GM18909 (cell line): ENCODE results near the gene HTRA3.

Experiments used
- ATAC-seq: cut with Tn5 transposase; IDR thresholded peaks from one replicate; pipeline ENCODE4 v1.9.1; 2021; ENCODE audit warnings: mild to moderate bottlenecking; ENCODE audit not compliant: unreplicated experiment, poor library complexity

The HTRA3 gene

DNA sequence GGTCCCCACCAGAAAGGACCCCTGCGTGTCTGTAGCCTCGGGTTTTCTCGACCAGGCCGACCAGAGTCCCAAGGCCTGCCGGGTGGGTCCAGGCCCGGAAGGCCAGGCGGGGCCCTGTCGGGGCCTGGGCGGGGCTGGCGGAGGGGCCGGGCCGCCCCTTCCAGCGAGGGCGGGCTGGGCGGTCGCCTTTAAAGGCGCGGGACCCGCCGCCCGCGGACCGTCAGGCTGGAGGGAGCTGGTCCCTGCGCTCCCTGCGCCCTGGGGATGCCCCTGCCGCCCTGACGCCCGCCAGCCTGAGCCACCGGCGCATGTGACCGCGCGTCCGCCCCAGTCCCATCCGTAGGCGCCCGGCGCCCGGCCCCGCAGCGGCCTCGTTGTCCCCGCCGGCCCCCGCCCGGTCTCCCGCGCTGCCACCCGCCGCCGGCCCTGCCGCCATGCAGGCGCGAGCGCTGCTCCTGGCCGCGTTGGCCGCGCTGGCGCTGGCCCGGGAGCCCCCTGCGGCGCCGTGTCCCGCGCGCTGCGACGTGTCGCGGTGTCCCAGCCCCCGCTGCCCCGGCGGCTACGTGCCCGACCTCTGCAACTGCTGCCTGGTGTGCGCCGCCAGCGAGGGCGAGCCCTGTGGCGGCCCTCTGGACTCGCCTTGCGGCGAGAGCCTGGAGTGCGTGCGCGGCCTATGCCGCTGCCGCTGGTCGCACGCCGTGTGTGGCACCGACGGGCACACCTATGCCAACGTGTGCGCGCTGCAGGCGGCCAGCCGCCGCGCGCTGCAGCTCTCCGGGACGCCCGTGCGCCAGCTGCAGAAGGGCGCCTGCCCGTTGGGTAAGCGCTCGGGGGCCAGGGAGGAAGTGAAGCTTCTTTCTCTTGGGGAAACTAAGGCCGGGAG, at the start of gene HTRA3:
TSS of gene HTRA3 (plus strand) at position 220 of the 883 bp plus-strand sequence. CDS start at position 435, 215 bp downstream.
- no peak for ATAC-seq

DNA sequence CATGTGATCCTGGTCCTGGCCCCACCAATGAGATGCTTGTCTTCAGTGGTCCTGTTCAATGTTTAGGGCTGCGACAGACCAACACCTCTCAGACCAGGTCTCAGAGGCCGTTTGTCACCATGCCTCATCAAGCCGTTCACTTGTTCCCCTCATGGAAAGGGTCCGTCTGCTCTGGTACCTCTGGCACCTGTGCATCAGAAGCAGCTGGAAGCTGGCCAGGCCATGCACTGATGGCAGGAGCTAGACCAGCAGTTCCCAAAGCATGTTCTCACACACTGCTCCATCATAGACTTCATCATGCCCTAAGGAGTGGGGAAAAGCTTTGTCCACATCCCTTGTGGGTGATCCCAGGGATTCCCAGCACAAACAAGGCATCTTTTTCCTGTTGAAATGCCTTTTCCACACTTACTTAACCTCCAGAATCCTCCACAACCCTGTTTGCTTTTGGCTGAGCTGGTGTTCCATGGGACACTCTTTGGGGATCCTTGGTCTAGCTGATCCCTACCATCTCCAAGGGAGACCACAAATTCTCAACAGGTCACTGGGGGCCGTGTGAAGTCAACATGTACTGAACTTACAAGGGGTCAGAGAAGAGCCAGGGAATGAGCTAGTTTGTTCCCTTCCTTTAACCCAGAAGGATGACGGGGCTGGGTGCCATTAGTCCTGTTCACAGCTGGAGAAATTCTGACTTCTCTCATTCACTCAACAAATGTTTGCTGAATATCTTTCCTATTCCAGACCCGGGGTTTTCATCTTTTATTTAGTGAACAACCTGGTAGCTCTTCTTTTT, 48.7 kb upstream of the HTRA3 start:
- no peak for ATAC-seq

DNA sequence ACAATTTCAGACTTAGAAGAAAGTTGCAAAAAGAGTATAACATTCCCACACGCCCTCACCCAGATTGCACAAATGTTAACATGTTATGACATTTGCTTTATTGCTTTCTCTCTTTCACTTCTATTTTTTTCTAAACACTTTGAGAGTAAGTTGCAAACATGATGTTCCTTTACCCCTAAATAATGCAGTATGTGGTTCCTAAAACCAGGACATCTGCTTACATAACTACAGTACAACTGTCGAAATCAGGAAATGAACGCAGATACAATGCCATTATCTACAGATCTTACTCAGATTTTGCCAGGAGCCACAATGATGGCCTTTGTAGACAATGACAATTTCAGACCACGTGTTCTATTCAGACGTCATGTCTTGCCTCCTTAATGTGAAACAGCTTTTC, 48.1 kb upstream of the HTRA3 start:
- no peak for ATAC-seq

DNA sequence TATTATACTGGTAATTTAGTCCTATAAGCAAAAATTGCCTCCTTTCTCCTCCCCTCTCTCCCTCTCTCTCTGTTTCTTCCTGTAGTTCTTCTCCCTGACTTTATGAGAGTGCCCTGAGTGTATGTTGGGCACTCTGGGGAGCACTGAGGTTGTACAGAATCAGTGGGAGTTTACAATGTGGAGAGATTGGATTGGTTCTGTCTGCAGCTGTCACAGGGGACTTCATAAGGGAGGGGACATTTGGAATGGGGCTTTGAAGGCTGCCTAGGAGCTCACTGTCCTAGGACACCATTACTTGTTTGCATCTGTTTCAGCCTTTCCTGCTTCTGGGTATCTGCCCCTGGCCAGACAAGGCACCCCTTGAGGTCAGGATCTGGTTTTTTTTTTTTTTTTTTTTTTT, 47.6 kb upstream of the HTRA3 start:
- no peak for ATAC-seq

DNA sequence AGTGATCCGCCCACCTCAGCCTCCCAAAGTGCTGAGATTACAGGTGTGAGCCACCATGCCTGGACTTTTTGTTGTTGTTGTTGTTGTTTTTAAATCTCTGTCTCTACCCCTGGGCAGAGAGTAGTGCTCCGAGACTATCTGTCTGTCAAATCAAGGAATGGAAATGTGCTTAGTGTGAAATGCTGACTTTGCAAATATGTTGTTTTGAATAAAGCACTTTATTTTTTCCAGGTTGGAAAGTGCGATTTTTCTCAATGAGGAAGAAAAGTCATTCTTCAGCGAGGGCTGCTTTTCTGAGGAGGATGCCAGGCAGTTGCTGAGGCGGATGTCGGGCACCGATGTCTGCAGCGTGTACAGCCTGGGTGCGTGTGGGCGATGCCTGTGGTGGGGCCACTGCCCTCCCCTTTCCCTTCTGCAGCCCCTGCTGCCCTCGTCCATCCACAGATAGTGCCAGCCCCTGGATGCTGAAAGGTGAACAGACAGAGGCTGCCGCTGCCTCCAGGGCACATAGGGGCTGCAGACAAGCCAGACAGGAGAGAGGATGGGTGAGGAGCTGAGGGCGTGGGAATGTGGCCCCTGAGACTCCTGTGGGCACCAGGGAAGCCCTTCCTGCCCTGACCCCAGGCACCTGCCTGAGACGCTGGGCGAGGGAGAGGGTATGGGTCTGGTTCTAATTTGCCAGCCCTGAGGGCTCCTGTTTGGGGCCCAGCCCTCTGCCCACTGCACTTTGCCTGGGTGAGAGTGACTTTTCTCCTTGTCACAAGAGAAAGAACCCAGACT, 46.8 kb upstream of the HTRA3 start:
- no peak for ATAC-seq

DNA sequence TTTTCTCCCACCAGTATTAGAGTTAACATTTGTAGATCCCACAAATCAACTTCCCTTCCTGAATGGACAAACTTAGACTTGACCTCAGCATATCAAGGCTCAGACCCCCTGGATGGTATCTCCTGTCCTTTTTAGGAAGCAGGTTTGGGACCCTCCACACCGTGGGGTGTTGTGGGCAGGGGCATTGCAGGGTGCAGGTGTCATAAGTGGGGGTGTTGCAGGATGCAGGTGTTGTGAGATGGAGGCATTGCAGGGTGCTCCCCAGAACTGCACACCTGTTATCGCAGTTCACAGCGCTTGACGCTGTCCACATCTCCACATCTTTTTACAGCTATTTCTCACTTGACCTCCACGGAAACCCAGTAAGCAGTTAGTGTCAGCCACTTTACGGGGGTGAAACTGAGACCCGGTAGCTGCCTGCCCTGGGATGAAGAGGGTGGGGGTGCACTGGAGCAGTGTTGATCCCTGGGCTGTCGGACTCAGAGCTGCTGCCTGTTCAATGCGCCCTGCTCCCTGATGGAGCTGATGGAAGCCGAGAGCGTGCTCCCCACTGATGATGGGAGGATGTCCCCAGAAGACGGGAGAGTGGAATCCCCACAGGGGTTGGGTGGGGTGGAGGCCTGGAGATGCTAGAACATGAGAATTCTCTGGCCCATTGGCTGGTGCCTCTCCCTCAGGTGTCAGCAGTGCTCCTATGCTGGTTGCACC, 45.1 kb upstream of the HTRA3 start:
- ATAC-seq, result no peak

DNA sequence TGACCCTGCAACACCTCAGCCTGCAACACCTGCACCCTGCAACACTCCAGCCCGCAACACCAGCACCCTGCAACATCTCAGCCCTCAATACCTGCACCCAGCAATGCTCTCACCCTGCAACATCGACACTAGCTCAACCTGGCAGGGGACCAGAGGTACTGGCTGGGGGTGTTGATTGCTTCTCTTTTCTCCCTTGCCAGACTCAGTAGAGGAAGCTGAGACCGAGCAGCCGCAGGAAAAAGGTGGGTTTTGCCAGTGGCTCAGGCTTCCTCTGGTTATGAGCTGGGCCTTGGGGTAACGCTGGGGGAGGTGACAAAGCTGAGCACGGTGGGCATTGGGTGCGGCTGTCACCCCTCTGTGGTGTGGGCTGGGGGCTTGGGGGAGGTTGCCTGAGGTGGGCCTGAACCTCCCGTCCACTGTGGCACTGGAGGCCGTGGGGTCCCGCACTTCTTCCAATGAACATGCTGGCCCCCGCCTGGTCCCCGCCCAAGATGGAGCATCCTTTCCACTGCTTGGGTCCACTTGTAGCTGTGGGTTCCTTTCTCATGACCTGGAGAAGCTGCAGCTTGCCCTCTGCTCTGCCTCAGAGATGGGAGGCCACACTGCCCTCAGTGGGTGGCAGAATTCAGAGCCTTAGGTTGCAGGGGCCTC, 44.5 kb upstream of the HTRA3 start:
- no peak for ATAC-seq

DNA sequence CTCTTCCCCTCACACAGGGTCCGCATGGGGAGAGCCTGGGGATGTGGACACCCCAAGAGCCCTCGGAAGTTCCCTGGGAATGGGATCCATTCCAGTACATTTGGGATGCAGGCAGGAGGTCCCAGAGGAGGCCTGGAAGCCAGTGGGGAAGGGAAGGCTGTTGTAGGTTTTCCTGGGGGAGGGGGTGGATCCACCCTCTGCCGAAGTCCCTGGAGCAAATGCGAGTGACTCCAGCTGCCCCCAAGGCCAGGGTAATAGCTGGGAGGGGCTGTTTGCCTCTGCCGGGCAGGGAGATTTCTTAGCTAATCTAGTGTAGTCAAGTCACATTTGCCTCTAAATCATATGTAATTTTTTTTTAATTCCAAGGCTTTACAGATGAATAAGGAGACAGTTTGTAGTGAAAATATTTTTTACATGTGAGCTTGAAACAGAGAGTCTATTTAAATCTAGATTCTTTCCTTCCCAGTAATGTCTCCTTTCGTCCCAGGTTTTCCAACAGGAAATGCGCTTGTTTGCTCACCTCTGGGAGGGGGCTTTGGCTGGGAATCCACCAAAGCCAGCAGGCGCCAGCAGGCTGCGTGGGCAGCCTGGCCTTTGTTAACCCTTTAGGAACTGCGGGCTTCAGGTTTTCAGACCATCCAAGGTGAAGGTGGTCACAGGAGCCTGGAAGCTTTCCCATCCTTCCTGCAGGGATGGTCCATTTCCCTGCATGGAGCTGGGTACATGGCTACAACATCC, 43.7 kb upstream of the HTRA3 start:
- ATAC-seq, result no peak

DNA sequence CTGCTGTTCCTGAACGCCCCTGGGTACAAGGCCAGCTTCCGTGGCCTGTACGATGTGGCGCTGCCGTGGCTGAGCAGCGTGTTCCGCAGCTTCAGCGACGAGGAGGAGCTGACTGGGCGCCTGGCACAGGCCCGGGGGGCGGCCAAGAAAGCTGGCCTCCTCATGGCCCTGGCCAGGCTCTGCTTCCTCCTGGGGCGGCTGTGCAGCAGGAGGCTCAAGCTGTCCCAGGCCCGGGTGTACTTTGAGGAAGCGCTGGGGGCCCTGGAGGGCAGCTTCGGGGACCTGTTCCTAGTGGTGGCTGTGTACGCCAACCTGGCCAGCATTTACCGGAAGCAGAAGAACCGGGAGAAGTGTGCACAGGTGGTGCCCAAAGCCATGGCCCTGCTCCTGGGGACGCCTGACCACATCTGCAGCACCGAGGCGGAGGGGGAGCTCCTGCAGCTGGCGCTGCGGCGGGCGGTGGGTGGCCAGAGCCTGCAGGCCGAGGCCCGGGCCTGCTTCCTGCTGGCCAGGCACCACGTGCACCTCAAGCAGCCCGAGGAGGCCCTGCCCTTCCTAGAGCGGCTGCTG, 42.3 kb upstream of the HTRA3 start:
- ATAC-seq, result no peak

DNA sequence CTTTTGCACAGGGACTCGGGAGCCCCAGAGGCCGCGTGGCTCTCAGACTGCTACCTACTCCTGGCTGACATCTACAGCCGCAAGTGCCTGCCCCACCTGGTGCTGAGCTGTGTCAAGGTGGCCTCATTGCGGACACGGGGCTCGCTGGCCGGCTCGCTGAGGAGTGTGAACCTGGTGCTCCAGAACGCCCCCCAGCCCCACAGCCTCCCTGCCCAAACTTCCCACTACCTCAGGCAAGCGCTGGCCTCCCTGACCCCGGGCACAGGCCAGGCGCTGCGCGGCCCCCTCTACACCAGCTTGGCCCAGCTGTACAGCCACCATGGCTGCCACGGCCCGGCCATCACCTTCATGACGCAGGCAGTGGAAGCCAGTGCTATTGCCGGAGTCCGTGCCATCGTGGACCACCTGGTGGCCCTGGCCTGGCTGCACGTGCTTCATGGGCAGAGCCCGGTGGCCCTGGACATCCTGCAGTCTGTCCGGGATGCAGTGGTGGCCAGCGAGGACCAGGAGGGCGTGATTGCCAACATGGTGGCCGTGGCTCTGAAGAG, 41.7 kb upstream of the HTRA3 start:
- ATAC-seq, result no peak

DNA sequence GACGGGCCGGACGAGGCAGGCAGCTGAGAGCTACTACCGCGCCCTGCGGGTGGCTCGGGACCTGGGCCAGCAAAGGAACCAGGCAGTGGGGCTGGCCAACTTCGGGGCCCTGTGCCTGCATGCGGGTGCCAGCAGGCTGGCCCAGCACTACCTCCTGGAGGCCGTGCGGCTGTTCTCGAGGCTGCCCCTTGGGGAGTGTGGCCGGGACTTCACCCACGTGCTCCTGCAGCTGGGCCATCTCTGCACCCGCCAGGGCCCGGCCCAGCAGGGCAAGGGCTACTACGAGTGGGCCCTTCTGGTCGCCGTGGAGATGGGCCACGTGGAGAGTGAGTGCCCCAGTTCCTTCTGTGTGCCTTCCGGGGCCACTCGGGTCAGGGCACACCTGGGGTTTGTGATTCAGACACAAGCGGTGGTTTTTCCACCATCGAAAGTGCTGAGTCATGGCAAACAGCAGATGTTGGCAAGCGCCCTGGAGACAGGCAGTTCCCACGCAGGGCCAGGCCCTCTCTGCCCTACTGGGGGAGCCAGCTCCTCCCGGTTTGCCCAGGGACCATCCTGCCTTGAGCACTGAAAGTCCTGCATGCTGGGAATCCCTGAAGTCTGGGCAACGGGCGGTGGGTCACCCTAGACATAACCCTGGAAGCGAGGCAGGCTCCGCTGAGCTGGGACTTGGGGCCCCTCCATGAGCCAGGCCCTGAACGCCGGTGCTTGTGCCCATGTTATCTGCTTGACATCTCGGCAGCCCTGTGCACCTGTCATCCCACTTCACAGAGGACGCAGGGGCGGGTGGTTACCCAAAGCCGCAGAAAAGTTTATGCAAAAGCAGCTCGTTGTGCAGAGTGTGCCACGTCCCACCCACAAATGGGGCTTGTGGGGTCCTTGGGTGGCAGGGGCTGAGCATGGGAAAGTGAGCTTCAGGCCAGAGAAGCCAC, 41.0 kb upstream of the HTRA3 start:
- ATAC-seq, result peak; percentile 80

DNA sequence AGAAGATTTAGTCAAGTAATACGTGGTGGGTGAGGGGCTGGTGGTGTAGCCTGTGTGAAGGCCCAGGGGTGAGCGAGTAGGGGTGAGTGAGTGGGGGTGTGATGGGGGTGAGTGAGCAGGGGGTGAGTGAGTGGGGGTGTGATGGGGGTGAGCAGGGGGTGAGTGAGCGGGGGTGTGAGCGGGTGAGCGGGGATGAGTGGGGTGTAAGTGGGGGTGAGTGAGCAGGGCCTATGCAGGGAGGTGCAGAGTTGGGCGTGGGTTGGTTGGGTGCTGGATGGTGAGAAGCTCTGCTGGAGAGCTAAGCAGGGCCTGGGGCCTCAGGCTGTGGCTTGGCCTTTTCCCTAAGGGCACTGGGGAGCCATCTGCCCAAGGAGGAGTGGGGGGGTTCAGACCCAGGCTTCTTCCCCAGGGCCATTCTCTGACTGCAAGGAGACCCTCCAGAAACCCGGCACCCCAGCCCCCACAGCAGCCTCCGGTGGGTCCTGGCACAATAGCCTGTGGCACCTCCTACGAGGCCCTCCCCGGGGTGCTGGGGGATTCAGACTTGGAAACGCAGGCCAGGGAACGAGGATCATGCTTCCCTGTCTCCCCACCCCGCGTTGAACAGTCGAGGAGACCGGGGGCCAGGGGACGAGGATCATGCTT, 40.1 kb upstream of the HTRA3 start:
- no peak for ATAC-seq

DNA sequence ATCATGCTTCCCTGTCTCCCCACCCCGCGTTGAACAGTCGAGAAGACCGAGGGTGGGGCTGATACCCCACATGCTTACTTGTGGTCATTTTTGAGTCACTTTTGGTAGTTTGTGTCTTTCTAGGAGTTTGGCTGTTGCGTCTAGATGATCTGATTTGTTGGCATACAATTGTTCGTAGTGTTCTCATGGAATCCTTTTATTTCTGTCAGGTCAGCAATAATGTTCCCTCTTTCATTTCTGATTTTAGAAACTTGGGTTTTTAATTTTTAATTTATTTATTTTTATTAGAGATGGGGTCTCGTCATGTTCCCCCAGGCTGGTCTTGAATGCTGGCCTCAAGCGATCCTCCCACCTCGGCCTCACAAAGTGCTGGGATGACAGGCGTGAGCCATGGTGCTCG, 39.5 kb upstream of the HTRA3 start:
- no peak for ATAC-seq

DNA sequence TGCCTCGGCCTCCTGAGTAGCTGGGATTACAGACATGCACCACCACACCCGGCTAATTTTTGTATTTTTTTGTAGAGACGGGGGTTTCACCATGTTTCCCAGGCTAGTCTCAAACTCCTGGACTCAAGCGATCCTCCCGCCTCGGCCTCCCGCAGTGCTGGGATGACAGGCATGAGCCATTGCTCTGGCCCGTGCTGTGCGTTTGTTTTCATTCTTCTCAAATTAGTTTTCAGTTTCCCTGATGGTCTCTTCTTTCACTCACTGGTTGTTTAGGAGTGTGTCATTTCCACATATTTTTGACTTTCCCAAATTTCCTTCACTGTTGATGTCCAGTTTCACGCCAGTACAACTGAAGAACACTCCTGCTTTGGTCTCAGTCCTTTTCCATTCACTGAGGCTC, 38.7 kb upstream of the HTRA3 start:
- ATAC-seq, result no peak

DNA sequence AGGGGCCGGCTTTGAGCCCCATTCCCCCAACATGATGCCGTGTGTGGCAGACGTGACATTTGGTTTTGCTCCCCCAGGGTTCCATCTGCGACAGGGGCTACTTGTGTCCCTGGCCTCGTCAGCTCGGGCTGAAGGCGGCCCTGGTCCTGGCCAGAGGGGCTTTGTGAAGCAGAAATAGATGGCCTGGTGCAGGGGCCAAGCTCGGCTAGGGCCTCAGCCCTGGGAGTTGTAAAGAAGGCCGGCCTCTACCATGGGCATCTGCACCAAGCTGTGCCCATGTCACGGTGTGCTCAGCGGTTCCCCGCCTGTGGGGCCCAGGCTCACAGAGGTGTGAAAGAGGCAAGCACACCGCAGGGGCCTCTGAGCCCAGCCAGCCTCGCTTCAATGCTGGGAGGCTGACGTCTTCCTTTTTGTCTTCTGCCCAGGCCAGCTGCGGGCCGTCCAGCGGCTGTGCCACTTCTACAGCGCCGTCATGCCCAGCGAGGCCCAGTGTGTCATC, 38.0 kb upstream of the HTRA3 start:
- ATAC-seq, result no peak

DNA sequence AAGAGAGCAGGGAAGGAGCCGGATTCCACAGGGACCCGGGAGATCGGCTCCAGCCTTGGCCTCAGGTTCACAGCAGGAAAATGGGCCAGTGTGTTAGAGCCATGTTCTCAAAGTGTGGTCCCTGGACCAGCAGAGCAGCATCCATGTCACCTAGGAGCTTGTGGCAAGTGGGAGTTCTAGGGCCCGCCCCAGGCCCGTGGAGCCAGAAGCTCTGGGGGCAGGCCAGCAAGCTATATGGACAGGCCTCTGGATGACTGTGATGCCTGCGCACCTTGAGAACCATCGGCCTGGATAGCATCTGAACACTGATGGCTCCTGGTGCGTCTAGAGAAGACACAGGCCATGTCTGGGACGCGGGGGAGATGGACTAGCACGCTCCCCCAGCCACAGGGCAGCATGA, 36.8 kb upstream of the HTRA3 start:
- ATAC-seq, result no peak
